GM19468 (cell line): ENCODE data around the gene KLF8.
"Not testable (repeated sequence)": the region's sequence is repeated elsewhere in the genome, so short reads cannot be mapped to it uniquely, and the experiment has no call there.

ENCODE experiments used
- ATAC-seq: cut with Tn5 transposase; IDR thresholded peaks from one replicate; pipeline ENCODE4 v1.9.1; 2021; ENCODE audit warnings: mild to moderate bottlenecking, moderate library complexity, moderate number of reproducible peaks; ENCODE audit not compliant: unreplicated experiment; ENCODE audit errors: extremely low read depth

The KLF8 gene

GRCh38 chrX:56232221-56233082 lies at the start of gene KLF8:
Gene KLF8, plus strand, starts transcription at chrX:56232356. Its CDS starts 979 bp downstream, at chrX:56233335.
- ATAC-seq, result peak; percentile 31

GRCh38 chrX:56206945-56207344 lies 25.2 kb upstream of the KLF8 start:
- not testable (repeated sequence) for ATAC-seq

- no peak for ATAC-seq
These were observed 20.5 kb upstream of the KLF8 start for GRCh38 chrX:56211701-56212100.

- no peak for ATAC-seq
These were observed 15.8 kb upstream of the KLF8 start for GRCh38 chrX:56216332-56216731.

- ATAC-seq, result no peak
These were observed 12.5 kb upstream of the KLF8 start for GRCh38 chrX:56219700-56220099.

GRCh38 chrX:56221101-56221500 lies 11.1 kb upstream of the KLF8 start:
- no peak for ATAC-seq

- ATAC-seq, result no peak
These were observed 9.6 kb upstream of the KLF8 start for GRCh38 chrX:56222473-56223000.

GRCh38 chrX:56226980-56227379 lies 5.2 kb upstream of the KLF8 start:
- ATAC-seq, result no peak

- no peak for ATAC-seq
These were observed 3.2 kb upstream of the KLF8 start for GRCh38 chrX:56228914-56229313.

- ATAC-seq, result no peak
These were observed 542 bp upstream of the KLF8 start for GRCh38 chrX:56231537-56232090.

- no peak for ATAC-seq
These were observed 944 bp downstream of the KLF8 start for GRCh38 chrX:56233100-56233499.

GRCh38 chrX:56233682-56234081 lies 1.5 kb downstream of the KLF8 start:
- peak; percentile 82 for ATAC-seq

- ATAC-seq, result no peak
These were observed 16.3 kb downstream of the KLF8 start for GRCh38 chrX:56248492-56248891.

- no peak for ATAC-seq
These were observed 21.9 kb downstream of the KLF8 start for GRCh38 chrX:56253832-56254703.

GRCh38 chrX:56268888-56269287 lies 36.7 kb downstream of the KLF8 start:
- no peak for ATAC-seq

GRCh38 chrX:56278692-56279091 lies 46.5 kb downstream of the KLF8 start:
- ATAC-seq, result no peak

- no peak for ATAC-seq
These were observed 47.7 kb downstream of the KLF8 start for GRCh38 chrX:56279863-56280262.

- no peak for ATAC-seq
These were observed 49.6 kb downstream of the KLF8 start for GRCh38 chrX:56281789-56282188.

- ATAC-seq, result no peak
These were observed 52.1 kb downstream of the KLF8 start for GRCh38 chrX:56284269-56284668.

- no peak for ATAC-seq
These were observed 56.5 kb downstream of the KLF8 start for GRCh38 chrX:56288608-56289007.

GRCh38 chrX:56289449-56289848 lies 57.3 kb downstream of the KLF8 start:
- ATAC-seq, result no peak
